RWPE2 (cell line): Measurements from ENCODE around the gene TAS2R1.

Experiments
- ATAC-seq: fragments of 200-7000 bp; cut with Tn5 transposase; 3 replicates; pipeline ENCODE4 v1.9.1; 2021; ENCODE audit warnings: low read depth
- DNase-seq: peaks from one replicate; pipeline ENCODE4 v3.0.0-alpha.2; 2020; ENCODE audit warnings: low spot score
- H3K27ac ChIP-seq: fragments of 450-650 bp; 2 replicates; pipeline ENCODE4 v1.5.1; 2017; ENCODE audit warnings: mild to moderate bottlenecking; ENCODE audit not compliant: poor library complexity, severe bottlenecking
- H3K27me3 ChIP-seq: fragments of 250-450 bp; sonication (Bioruptor Pico); 2 replicates; pipeline ENCODE4 v1.5.1; 2021; ENCODE audit warnings: mild to moderate bottlenecking, moderate library complexity; ENCODE audit not compliant: insufficient read depth, poor library complexity, severe bottlenecking
- H3K36me3 ChIP-seq: fragments of 250-450 bp; sonication (Bioruptor Pico); 2 replicates; pipeline ENCODE4 v1.5.1; 2020; ENCODE audit warnings: low read depth, mild to moderate bottlenecking, moderate library complexity
- H3K4me1 ChIP-seq: fragments of 250-450 bp; sonication (Bioruptor Pico); 2 replicates; pipeline ENCODE4 v1.5.1; 2021; ENCODE audit warnings: mild to moderate bottlenecking, moderate library complexity; ENCODE audit not compliant: insufficient read depth, poor library complexity, severe bottlenecking
- H3K4me3 ChIP-seq: fragments of 250-450 bp; sonication (Bioruptor Pico); 2 replicates; pipeline ENCODE4 v1.5.1; 2021; ENCODE audit warnings: mild to moderate bottlenecking, moderate library complexity; ENCODE audit not compliant: severe bottlenecking
- H3K9me3 ChIP-seq: fragments of 250-450 bp; sonication (Bioruptor Pico); 2 replicates; pipeline ENCODE4 v1.5.1; 2021; ENCODE audit warnings: mild to moderate bottlenecking, moderate library complexity; ENCODE audit not compliant: severe bottlenecking
- TF ChIP-seq, protein P1 (sequence below): fragments of 450-650 bp; IDR thresholded peaks from one replicate; pipeline ENCODE4 v1.5.1; 2017; ENCODE audit warnings: mild to moderate bottlenecking, moderate library complexity; ENCODE audit not compliant: poor library complexity, severe bottlenecking

The TAS2R1 gene

DNA sequence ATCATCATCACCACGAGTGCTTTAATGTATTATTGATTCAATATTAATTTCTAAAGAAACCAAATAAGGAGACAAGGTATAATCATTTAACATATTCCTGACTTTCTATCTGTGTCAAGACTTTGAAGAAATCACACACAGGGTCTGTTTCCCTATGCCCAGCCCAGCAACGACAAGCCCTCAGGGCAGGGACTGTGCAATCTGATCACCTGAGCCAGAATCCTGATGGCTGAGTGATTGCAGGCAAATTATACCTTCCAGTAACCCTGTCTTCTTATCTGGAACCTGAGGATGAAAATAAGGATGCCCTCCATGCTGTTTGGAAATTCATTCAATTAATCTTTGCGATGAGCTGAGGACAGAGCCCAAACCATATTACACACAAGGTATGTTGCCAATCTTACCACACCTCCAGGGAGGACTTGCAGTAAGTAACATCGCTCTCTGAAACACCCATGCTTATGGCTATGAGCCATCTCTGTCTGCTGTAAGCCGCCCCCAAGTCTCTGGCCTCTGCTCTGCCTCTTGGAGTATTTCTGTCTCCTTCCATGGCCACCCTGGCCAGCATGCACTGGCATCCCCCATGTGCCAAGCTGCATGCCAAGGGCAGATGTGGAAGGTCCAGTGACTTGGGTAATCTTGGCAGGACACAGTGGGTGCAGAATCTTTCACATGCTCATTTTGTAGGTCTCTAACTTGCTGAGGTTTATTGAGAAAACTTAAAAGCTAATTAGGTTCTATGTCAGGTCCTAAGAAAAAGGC, 10.6 kb downstream of the TAS2R1 start:
- Histone ChIP-seq H3K27me3 (no peaks in the 10 kb centered on the region), H3K9me3 (no peaks in the 10 kb centered on the region), H3K27ac (no peak overlapping the region), H3K36me3 (no peaks in the 10 kb centered on the region), H3K4me1 (no peaks in the 10 kb centered on the region), H3K4me3 (no peak overlapping the region)
- DNase-seq (no peak), ATAC-seq (no peak)
- TF ChIP-seq, protein P1, sequence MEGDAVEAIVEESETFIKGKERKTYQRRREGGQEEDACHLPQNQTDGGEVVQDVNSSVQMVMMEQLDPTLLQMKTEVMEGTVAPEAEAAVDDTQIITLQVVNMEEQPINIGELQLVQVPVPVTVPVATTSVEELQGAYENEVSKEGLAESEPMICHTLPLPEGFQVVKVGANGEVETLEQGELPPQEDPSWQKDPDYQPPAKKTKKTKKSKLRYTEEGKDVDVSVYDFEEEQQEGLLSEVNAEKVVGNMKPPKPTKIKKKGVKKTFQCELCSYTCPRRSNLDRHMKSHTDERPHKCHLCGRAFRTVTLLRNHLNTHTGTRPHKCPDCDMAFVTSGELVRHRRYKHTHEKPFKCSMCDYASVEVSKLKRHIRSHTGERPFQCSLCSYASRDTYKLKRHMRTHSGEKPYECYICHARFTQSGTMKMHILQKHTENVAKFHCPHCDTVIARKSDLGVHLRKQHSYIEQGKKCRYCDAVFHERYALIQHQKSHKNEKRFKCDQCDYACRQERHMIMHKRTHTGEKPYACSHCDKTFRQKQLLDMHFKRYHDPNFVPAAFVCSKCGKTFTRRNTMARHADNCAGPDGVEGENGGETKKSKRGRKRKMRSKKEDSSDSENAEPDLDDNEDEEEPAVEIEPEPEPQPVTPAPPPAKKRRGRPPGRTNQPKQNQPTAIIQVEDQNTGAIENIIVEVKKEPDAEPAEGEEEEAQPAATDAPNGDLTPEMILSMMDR, result no peak

DNA sequence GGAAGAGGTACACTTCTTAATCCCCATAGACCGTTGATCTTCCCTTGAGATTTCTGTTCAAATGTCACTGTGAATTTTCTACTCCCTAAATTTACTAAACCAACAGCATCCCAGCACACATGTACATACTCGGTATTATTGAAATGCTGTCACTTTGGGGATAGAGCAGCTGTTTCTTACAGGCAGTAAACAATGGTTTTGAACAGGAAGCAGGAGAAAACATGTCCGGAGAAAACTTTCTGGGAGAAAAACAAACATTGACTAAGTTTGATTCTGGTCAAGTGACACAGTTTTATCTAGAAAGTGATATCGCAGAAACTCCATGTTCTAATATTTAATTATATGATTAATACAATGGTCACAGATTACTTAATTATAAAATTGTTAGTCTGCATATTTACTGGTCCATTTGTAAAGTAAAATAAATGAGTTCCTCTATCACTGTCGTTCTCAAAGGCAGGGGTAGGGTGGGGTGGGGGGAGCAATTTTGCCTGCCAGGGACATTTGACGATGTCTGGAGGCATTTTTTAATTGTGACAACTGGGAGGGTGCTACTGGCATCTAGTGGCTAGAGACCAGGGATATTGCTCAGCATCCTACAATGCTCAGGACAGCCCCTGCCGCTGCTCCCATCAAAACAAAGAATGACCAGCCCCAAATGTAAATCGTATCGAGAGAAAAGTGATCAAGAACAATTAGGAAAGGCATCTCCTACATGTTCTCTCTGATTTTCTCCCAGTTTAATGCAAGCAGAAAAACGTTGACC, 12.2 kb downstream of the TAS2R1 start:
- Histone ChIP-seq H3K4me1 (no peaks in the 10 kb centered on the region), H3K27me3 (no peaks in the 10 kb centered on the region), H3K4me3 (no peak overlapping the region), H3K27ac (no peak overlapping the region), H3K9me3 (no peaks in the 10 kb centered on the region), H3K36me3 (no peaks in the 10 kb centered on the region)
- TF ChIP-seq, protein P1, result peak; percentile 17
- ATAC-seq, result no peak
- DNase-seq, result no peak

DNA sequence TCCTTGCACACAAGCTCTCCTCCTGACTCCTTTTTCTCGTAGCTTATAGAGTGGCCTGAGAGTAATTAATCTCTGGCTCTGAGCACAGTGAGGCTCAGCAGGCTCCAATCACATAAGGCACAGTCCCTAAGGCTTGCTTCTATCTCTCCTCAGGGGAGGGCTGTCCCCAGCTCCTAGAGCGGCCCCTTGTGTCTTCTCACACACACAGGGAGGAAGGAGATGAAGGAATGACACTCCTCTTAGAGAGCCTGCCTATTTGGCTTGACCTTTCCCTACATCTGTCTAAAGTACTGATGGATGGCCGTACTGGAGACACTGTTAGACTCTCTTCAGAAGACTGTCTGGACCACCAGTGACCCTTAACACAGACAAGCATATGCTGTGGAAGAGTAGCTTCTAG, 12.9 kb downstream of the TAS2R1 start:
- Histone ChIP-seq H3K9me3 (no peaks in the 10 kb centered on the region), H3K36me3 (no peaks in the 10 kb centered on the region), H3K4me3 (no peak overlapping the region), H3K27me3 (no peaks in the 10 kb centered on the region), H3K4me1 (no peaks in the 10 kb centered on the region), H3K27ac (no peak overlapping the region)
- DNase-seq (no peak), ATAC-seq (peak; percentile 48; the same call in 1 of the 3 replicates)
- TF ChIP-seq, protein P1, result no peak

DNA sequence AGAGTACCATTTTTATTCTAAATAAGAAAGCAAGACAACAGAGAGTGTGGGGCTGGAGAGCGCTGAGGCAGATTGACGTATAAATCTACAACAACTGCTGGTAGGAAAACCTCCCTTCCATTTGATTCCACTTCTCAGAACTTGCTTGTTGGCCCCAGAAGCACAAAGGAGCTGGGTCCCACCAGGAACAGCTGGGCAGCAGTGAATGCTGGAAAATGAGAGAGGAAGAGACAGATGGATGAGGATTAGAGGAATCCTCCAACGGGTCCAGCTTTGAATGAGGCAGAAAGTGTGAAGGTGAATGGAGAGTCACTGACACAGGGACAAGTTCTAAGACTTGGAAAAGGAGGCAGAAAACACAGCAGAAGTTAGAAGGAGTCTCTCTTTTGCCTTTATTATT, 14.8 kb downstream of the TAS2R1 start:
- no peaks in the 10 kb centered on the region for H3K27me3 ChIP-seq
- H3K9me3 ChIP-seq, result no peaks in the 10 kb centered on the region
- TF ChIP-seq, protein P1, result no peak
- H3K27ac ChIP-seq, result no peak overlapping the region
- no peak for ATAC-seq
- H3K4me3 ChIP-seq, result no peak overlapping the region
- no peaks in the 10 kb centered on the region for H3K4me1 ChIP-seq
- no peak for DNase-seq
- H3K36me3 ChIP-seq, result no peaks in the 10 kb centered on the region
